Measurements from ENCODE around the gene EMP1.

Gene EMP1

GRCh38 chr12:13173012-13173932, 23.3 kb upstream of the EMP1 start:
- DNase-seq = no peak

- DNase-seq = no peak
Observed at GRCh38 chr12:13175499-13175898, 21.0 kb upstream of the EMP1 start.

GRCh38 chr12:13176256-13176655, 20.3 kb upstream of the EMP1 start:
- DNase-seq = no peak

DNA sequence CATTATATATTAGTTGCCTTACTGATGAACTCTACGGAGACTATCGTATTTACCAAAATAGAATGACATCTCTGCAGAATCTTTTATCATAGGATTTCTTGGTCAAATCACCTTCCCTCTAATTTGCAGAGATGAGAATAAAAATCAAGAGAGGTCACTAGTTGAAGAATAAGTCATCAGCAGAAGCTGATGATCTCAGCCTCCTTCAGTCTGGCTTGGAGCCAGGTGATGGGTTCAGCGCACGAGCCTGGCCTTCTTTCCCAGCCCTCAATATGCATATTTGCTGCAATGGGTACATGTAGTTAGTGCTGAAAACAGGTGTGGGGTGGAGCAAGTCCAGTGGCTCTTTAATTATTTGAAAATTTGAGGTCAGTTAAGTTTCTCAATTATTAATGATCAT, 19.2 kb upstream of the EMP1 start:
- no peak for DNase-seq

DNA sequence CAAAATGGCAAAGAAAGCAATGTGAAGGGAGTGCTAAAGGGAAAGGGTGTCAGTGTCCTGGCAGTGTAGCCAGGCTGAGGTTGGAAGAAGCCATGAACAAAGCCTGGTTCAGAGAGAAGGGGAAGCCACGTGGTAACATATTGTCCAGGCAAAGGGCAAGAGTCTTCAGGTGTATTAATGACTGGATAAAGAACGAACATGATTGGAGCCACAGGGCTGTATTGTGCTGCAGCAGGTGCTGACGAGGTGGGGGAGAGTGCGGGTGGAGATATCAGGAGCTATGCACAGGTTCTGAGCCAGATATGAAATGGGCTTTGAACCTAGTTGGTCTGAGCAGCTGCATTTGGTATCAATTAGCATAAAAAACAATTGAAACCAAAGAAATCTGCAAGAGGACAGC, 18.6 kb upstream of the EMP1 start:
- no peak for DNase-seq

- DNase-seq = no peak
Observed at GRCh38 chr12:13178568-13179210, 17.8 kb upstream of the EMP1 start.

GRCh38 chr12:13179211-13180074, 17.1 kb upstream of the EMP1 start:
- peak in 4 of 6 experiments; percentile 15 to 45 (median 31) for DNase-seq

DNA sequence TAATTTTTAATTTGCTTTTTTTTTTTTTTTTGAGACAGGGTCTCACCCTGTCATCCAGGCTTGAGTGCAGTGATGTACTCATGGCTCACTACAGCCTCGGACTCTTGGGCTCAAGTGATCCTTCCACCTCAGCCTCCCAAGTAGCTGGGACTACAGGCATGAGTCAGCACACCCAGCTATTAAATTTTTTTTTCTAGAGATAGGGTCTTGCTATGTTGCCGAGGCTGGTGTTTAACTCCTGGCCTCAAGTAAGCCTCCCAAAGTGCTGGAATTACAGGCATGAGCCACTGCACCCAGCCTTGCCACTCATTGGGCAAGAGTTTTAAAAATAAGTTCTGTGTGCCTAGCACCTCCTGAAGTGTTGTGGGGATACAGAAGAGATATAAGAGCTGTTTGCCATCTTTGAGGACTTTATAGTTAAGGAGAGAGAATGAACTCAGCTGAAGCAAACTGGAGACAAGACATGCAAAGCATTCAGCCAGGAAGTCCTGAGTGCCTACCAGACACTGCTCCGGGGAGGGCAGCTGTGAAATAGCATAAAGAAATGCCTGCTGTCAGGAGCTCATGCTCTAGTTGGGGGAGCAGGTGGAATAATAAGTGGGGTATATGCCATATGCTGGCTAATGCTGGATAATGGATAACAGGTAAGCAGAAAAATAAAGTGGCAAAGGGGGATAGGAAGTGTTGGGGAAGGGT, 15.0 kb upstream of the EMP1 start:
- no peak for DNase-seq

GRCh38 chr12:13182881-13183280, 13.6 kb upstream of the EMP1 start:
- no peak for DNase-seq

GRCh38 chr12:13183620-13184019, 12.9 kb upstream of the EMP1 start:
- DNase-seq = no peak

DNA sequence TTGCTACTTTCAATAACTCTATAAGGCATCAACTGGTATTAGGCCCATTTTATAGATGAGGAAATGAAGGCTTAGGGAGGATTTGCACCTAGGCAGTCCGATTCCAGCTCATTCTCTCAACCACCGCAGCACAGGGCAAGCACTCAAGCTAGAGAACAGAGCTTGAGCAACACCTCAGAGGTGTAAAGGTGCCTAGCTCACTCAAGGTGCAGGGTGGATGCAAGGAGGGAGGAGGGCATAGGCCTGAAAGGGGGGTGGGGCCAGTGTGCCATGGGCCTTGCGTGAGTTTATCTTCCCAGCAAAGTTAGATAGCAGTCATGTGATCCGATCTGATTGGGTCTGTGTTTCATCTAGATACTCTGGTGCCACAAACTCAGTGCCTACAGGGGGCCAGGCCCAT, 10.2 kb upstream of the EMP1 start:
- no peak for DNase-seq

DNA sequence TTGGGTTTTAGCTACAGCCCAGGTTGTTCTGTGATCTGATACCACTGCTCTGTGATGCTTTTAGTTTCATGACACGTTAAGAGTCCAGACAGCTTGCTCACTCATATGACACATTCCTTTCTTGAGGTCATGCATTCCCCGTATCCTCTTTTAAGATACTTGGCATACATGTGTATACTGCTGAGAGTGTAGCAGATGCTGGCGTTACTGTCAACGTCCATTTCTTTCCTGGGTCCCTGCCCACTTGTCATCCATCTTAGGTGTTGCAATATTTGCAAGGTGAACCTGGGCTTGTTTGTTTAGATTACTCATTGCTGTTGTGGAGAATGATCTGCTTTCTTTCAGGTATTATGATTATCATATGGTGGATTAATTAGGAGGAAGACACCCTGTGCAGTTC, 9.1 kb upstream of the EMP1 start:
- DNase-seq = no peak

- no peak for DNase-seq
Observed at GRCh38 chr12:13189264-13189663, 7.3 kb upstream of the EMP1 start.

DNA sequence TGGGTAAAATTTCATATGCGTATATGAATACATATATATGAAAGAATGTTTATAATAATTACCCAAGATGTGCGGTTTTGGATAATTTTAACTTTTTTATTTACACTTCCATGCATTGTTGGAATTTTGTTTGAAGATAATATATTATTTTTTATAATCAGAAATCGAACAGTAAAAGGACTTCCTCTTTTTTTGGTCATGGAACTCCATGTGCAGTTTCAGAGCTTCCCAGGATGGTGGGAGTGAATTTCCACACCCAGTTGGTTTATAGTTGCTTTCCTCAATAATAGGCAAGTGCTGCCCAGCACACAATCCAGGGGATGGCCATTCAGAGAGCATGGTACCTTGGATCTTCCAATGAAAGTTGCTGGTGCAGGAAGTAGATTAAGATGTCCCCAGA, 6.3 kb upstream of the EMP1 start:
- DNase-seq = no peak

- no peak for DNase-seq
Observed at GRCh38 chr12:13192719-13193118, 3.8 kb upstream of the EMP1 start.

DNA sequence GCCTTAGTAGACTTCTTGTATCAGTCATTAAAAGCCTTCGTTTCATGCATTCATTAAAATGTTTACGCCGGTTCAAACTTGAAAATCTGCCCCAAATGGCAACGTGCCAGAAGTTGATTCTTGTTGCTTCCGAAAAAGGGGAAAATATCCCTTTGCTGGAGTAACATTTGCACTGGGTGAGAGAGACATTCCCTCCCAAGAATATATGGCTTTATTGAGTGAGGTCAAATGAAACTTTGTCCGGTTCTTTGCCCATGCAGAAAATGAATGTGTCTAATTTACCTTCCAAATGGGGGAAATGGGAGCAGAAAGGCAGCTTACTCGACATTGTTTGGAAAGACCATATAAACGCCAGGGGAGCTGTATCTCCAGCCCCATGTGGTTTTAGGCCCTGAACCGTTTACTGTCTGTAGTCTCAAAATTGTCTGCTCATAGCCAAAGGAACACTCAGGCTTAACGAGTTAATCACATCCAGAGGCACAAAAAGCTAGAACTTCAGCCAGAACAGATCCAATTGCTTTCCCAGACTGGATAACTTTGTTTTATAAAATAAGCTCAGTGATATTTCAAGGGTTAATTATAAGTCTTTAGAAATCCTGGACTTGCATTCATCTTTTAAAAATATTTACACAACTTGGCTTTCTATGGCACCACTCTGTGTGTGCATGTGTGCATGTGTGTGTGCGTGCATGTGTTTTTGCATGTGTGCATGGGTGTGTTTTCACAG, 2.9 kb upstream of the EMP1 start:
- DNase-seq = no peak

- no peak for DNase-seq
Observed at GRCh38 chr12:13194401-13195110, 2.0 kb upstream of the EMP1 start.

- no peak for DNase-seq
Observed at GRCh38 chr12:13195250-13195649, 1.3 kb upstream of the EMP1 start.

- DNase-seq = no peak
Observed at GRCh38 chr12:13195785-13196129, 769 bp upstream of the EMP1 start.

DNA sequence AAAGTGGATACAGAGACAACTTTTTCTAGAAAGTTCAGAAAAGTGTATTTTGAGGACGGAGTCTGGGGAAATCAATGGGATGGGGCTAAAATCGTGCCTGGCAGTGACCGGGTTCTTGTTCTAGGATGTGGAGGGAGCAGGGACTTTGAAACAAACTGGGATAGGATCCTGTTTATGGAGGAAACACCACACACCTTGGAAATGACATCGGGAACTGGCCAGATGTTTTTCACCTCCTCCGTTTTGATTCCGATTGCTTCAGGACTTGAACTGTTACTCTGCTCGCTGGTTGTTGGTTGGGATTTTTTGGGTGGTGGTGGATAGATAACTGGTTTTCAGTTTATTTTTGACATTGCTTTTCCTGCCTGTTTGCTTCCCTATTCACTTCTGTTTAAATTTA, 506 bp downstream of the EMP1 start:
- DNase-seq = no peak

- no peak for DNase-seq
Observed at GRCh38 chr12:13197526-13198143, 1.1 kb downstream of the EMP1 start.

All from stimulated activated naive CD4-positive, alpha-beta T cell (primary cell).